GM12872 (cell line): ENCODE measurements around the gene DGKD.

ENCODE experiments used
- TF ChIP-seq, protein P1 (sequence below): IDR thresholded peaks from 3 replicates; pipeline ENCODE4 v1.5.1; 2011; ENCODE audit warnings: low read depth, mild to moderate bottlenecking, low read length, moderate library complexity; ENCODE audit not compliant: insufficient read depth

Gene DGKD

GRCh38 chr2:233358335-233358734 is 4.0 kb downstream of the DGKD start:
- TF ChIP-seq, protein P1, sequence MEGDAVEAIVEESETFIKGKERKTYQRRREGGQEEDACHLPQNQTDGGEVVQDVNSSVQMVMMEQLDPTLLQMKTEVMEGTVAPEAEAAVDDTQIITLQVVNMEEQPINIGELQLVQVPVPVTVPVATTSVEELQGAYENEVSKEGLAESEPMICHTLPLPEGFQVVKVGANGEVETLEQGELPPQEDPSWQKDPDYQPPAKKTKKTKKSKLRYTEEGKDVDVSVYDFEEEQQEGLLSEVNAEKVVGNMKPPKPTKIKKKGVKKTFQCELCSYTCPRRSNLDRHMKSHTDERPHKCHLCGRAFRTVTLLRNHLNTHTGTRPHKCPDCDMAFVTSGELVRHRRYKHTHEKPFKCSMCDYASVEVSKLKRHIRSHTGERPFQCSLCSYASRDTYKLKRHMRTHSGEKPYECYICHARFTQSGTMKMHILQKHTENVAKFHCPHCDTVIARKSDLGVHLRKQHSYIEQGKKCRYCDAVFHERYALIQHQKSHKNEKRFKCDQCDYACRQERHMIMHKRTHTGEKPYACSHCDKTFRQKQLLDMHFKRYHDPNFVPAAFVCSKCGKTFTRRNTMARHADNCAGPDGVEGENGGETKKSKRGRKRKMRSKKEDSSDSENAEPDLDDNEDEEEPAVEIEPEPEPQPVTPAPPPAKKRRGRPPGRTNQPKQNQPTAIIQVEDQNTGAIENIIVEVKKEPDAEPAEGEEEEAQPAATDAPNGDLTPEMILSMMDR = no peak

DNA sequence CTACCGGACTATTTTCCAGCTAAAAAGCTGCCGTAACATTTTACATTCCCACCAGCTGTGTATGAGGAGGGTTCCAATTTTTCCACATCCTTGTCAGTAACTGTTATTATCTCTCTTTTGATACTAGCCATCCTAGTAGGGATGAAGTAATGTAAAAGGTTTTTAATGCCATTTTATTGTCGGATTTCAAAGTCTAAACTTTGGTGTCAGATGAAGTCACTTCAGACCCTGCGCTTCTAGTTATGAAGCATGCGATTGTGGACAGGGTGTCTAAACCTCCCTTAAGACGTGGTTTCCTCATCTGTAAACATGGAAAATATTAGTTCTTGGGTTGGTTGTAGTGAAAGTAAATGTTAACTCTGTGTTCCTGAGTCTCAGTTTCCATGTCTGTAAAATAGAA is 4.7 kb downstream of the DGKD start:
- TF ChIP-seq, protein P1 = no peak

DNA sequence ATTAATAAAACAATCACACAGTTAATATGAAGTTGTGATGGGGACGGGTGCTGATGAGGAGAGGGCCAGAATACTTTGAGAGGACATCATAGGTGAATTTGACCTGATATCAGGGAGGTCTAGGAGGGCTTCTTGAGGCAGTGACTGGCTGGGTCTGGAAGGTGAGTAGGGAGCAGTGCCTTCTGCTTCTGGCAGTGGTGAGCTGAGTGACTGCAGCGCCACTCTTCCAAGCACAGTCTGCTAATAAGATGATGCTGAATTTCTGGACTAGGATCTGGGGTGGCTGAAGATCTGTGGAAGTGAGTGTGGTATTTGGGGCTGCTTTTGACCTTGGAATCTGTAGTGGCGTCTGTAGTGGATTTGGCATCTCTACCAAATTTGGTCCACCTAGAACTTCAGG is 5.5 kb downstream of the DGKD start:
- TF ChIP-seq, protein P1 = no peak

- TF ChIP-seq, protein P1 = no peak
Observed at GRCh38 chr2:233360771-233361176, 6.5 kb downstream of the DGKD start.

DNA sequence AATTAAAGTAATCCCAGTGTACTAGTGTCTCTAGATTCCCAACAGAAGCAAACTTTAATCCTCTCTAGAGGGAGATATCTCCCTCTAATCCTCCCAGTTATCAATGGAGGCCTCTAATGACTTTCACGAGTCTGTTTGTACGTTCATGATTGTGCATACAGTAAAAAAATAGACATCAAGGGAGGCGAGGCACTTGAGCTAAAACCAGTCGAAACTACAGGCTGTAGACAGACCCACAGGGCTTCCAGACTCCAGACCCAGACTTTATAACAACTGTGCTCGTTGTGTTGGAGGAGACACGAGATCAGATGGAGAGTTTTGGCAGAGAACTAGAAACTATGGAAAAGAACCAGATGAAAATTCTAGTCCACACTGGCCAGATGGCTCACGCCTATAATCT is 7.0 kb downstream of the DGKD start:
- TF ChIP-seq, protein P1 = no peak

DNA sequence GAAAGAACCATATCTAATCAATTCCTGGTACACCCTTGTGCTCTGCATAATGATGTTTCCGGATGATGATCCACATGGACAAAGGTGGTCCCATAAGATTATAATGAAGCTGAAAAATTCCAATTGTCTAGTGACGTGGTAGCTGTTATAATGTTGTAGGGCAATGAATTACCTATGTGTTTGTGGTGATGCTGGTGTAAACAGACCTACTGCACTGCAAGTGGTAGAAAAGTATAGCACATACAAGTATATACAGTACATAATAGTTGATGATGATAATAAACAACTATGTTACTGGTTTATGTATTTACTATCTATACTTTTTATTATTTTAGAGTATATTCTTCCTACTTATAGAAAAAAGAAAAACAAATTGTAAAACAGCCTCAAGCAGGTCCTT is 8.4 kb downstream of the DGKD start:
- TF ChIP-seq, protein P1 = no peak

DNA sequence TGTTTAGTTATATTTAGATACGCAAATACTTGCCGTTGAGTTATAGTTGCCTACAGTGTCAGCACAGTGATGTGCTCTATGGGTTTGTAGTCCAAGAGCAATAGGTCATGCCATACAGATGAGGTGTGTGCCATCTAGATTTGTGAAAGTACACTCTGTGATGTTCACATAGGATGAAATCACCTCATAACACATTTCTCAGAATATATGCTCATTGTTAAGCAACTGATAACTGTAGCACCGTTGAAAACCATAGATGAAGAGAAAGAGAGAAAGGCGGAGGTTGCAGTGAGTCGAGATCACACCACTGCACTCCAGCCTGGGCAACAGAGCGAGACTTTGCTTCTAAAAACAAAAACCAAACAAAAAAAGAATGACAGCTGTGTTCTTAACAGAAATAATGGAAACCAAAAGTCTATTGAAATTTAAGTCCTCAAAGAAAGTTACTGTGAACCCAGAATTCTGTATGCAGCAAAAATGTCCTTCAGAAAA is 9.5 kb downstream of the DGKD start:
- TF ChIP-seq, protein P1 = no peak

DNA sequence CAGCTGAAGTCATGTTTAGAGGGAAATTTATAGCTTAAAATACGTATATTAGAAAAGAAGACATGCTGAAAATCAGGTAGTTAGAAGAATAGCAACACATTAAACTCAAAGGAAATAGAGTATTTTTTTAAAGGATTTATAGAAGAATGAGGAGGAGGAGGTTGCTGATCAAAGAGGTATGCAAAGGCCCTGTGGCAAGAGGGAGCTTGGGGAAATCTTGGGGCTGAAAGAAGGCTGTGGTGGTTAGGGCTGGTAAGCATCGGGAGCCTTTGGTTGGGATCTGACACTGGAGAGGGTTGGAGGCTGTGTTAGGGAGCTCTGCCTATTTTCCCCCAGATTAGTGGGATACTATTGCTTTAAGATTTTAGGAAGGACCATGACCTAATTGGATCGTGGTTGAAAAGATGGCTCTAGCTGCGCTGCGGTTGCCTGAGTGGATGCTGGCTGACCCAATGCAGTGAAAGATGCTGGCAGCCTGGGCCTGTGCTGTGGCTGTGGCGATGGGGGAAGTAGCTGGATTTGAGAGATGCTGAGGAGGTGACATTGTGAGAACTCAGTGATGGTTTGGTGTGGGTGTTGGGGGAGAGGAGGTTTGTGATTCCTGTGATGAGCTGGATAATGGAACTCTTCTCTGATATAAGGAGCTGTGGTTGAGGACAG is 11.7 kb downstream of the DGKD start:
- TF ChIP-seq, protein P1 = no peak
